ENCODE data around the gene YEATS4. TPM values are rescaled to one million over a fixed set of nuclear protein-coding genes. Genes with fewer than 3 reads are reported as not detected.

Gene YEATS4
- total and polyA plus RNA-seq, 2 experiments from 2014 or later: 17.2 to 60.4 TPM

- Histone ChIP-seq H3K4me3 (no peak overlapping the region), H3K27ac (no peak overlapping the region), H3K4me2 (ENCODE audit: unreplicated experiment) (no peak overlapping the region), H3K36me3 (ENCODE audit: low read depth) (no peaks in the 10 kb centered on the region), H3K9me2 (ENCODE audit: insufficient read depth) (no peaks in the 10 kb centered on the region), H3K27me3 (replicated peaks; ENCODE audit: insufficient read depth) (no peaks in the 10 kb centered on the region), H3F3A (ENCODE audit: insufficient read depth) (peaks cover 2% of the 10 kb centered on the region), H2AFZ (no peak overlapping the region), H3K9ac (no peak overlapping the region), H3K79me2 (ENCODE audit: insufficient read depth) (no peaks in the 10 kb centered on the region), H3K9me3 (ENCODE audit: low read depth) (no peaks in the 10 kb centered on the region), H4K20me1 (ENCODE audit: insufficient read depth) (no peaks in the 10 kb centered on the region), H3K4me1 (ENCODE audit: insufficient read depth) (peaks cover under 1% of the 10 kb centered on the region; the same call in 1 of the 2 replicates)
- DNase-seq: no peak
- TF ChIP-seq EZH2 (IDR thresholded peaks at IDR 0.05; ENCODE audit: insufficient read depth, poor library complexity, severe bottlenecking): no peak
- no peak for TF ChIP-seq EZH2phosphoT487 (IDR thresholded peaks at IDR 0.05; ENCODE audit: insufficient read depth, low read depth)
- in situ Hi-C loops (cut with MboI): no loop called here
- WGBS, 2 experiments (ENCODE audit: low coverage in 1 of 2, low lambda C conversion rate in 2 of 2, missing lambda C conversion rate in 2 of 2): 94 to 98% methylated on average over 3 of the region's 3 CpGs
Measured at GRCh38 chr12:69421548-69421947, 62.0 kb downstream of the YEATS4 start.

DNA sequence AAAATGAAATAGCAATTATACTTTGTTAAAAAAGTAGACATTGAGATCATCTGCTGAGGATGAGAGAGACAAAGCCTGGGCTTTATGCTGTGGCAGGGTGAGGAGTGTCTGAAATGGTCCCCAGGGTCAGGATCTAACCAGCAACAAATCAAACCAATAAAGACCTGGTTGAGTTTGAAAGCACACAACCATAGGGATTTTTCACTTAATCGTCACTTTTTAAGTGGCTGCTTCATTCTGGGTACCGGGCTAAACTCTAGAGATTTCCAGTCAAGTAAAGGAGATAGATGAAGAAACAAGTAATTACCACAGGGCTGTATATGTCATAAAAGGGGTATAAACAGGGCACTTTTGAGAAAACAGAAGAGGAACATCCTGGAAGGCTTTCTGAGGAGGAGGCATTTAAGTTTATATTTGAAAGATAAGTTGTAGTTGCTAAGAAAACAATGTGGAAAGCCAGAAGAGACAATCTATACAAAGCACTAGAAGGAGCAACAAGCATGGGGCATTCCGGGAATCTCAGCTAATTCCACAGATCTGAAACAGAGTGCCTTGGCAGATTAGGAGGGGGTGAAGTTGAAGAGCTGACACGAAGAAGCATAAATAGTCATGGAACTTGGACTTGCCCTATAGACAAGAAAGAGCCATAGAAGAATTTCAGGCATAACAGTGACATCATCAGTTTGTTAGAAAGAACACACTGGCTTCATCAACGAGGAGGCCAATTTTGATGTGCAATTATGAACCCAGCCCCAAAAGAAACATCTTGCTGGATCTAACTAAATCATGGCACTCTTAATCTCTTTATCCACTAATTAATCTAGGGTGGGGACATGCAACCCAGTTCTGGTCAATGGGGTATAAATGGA, 63.7 kb downstream of the YEATS4 start:
- no peak overlapping the region for H3K4me2 ChIP-seq (ENCODE audit: unreplicated experiment)
- no peaks in the 10 kb centered on the region for H3F3A ChIP-seq (ENCODE audit: insufficient read depth)
- no peaks in the 10 kb centered on the region for H3K27me3 ChIP-seq (replicated peaks; ENCODE audit: insufficient read depth)
- H3K27ac ChIP-seq: no peak overlapping the region
- TF ChIP-seq EZH2 (IDR thresholded peaks at IDR 0.05; ENCODE audit: insufficient read depth, poor library complexity, severe bottlenecking) (no peak), EZH2phosphoT487 (IDR thresholded peaks at IDR 0.05; ENCODE audit: insufficient read depth, low read depth) (no peak)
- H2AFZ ChIP-seq: no peak overlapping the region
- in situ Hi-C loops (cut with MboI): no loop called here
- H3K9ac ChIP-seq: no peak overlapping the region
- H3K36me3 ChIP-seq (ENCODE audit: low read depth): no peaks in the 10 kb centered on the region
- H3K79me2 ChIP-seq (ENCODE audit: insufficient read depth): no peaks in the 10 kb centered on the region
- no peaks in the 10 kb centered on the region for H3K9me3 ChIP-seq (ENCODE audit: low read depth)
- no peaks in the 10 kb centered on the region for H3K4me1 ChIP-seq (ENCODE audit: insufficient read depth)
- 94 to 99% methylated on average over 5 of the region's 5 CpGs for WGBS, 2 experiments (ENCODE audit: low coverage in 1 of 2, low lambda C conversion rate in 2 of 2, missing lambda C conversion rate in 2 of 2)
- H3K4me3 ChIP-seq: no peak overlapping the region
- no peaks in the 10 kb centered on the region for H3K9me2 ChIP-seq (ENCODE audit: insufficient read depth)
- no peaks in the 10 kb centered on the region for H4K20me1 ChIP-seq (ENCODE audit: insufficient read depth)
- no peak for DNase-seq

- Histone ChIP-seq H3K27me3 (replicated peaks; ENCODE audit: insufficient read depth) (no peaks in the 10 kb centered on the region), H3K9me2 (ENCODE audit: insufficient read depth) (no peaks in the 10 kb centered on the region), H3K9ac (no peak overlapping the region), H3K4me2 (ENCODE audit: unreplicated experiment) (no peak overlapping the region), H3F3A (ENCODE audit: insufficient read depth) (no peaks in the 10 kb centered on the region), H2AFZ (no peak overlapping the region), H3K27ac (no peak overlapping the region), H3K79me2 (ENCODE audit: insufficient read depth) (no peaks in the 10 kb centered on the region), H4K20me1 (ENCODE audit: insufficient read depth) (no peaks in the 10 kb centered on the region), H3K9me3 (ENCODE audit: low read depth) (no peaks in the 10 kb centered on the region), H3K36me3 (ENCODE audit: low read depth) (no peaks in the 10 kb centered on the region), H3K4me1 (ENCODE audit: insufficient read depth) (no peaks in the 10 kb centered on the region), H3K4me3 (no peak overlapping the region)
- TF ChIP-seq EZH2 (IDR thresholded peaks at IDR 0.05; ENCODE audit: insufficient read depth, poor library complexity, severe bottlenecking) (no peak), EZH2phosphoT487 (IDR thresholded peaks at IDR 0.05; ENCODE audit: insufficient read depth, low read depth) (no peak)
- in situ Hi-C loops (cut with MboI): no loop called here
- DNase-seq: no peak
- 86 to 93% methylated on average over 3 of the region's 3 CpGs for WGBS, 2 experiments (ENCODE audit: low coverage in 1 of 2, low lambda C conversion rate in 2 of 2, missing lambda C conversion rate in 2 of 2)
Measured at GRCh38 chr12:69425417-69425816, 65.9 kb downstream of the YEATS4 start.

GRCh38 chr12:69428351-69429073, 69.0 kb downstream of the YEATS4 start:
- Histone ChIP-seq H3K9me2 (ENCODE audit: insufficient read depth) (no peaks in the 10 kb centered on the region), H3K79me2 (ENCODE audit: insufficient read depth) (no peaks in the 10 kb centered on the region), H4K20me1 (ENCODE audit: insufficient read depth) (no peaks in the 10 kb centered on the region), H3K9me3 (ENCODE audit: low read depth) (no peaks in the 10 kb centered on the region), H3K4me1 (ENCODE audit: insufficient read depth) (no peaks in the 10 kb centered on the region), H2AFZ (no peak overlapping the region), H3F3A (ENCODE audit: insufficient read depth) (no peaks in the 10 kb centered on the region), H3K27me3 (replicated peaks; ENCODE audit: insufficient read depth) (no peaks in the 10 kb centered on the region), H3K27ac (no peak overlapping the region), H3K36me3 (ENCODE audit: low read depth) (no peaks in the 10 kb centered on the region), H3K4me3 (no peak overlapping the region), H3K4me2 (ENCODE audit: unreplicated experiment) (no peak overlapping the region), H3K9ac (no peak overlapping the region)
- WGBS, 2 experiments (ENCODE audit: low coverage in 1 of 2, low lambda C conversion rate in 2 of 2, missing lambda C conversion rate in 2 of 2): 91 to 94% methylated on average over 7 of the region's 7 CpGs
- DNase-seq: no peak
- no peak for TF ChIP-seq EZH2phosphoT487 (IDR thresholded peaks at IDR 0.05; ENCODE audit: insufficient read depth, low read depth)
- TF ChIP-seq EZH2 (IDR thresholded peaks at IDR 0.05; ENCODE audit: insufficient read depth, poor library complexity, severe bottlenecking): no peak
- in situ Hi-C loops (cut with MboI): no loop called here
